Fibroblast of gingiva (primary cell): ENCODE measurements around the gene FGF1.
A peak's percentile ranks its signal among the peaks of the same experiment; 100 is the strongest.

Experiments used
- DNase-seq: peaks from one replicate; pipeline ENCODE4 v3.0.0-alpha.2; 2011; ENCODE audit warnings: low read depth

FGF1 gene

GRCh38 chr5:142641711-142642110 is 44.2 kb downstream of the FGF1 start:
- DNase-seq = no peak

DNA sequence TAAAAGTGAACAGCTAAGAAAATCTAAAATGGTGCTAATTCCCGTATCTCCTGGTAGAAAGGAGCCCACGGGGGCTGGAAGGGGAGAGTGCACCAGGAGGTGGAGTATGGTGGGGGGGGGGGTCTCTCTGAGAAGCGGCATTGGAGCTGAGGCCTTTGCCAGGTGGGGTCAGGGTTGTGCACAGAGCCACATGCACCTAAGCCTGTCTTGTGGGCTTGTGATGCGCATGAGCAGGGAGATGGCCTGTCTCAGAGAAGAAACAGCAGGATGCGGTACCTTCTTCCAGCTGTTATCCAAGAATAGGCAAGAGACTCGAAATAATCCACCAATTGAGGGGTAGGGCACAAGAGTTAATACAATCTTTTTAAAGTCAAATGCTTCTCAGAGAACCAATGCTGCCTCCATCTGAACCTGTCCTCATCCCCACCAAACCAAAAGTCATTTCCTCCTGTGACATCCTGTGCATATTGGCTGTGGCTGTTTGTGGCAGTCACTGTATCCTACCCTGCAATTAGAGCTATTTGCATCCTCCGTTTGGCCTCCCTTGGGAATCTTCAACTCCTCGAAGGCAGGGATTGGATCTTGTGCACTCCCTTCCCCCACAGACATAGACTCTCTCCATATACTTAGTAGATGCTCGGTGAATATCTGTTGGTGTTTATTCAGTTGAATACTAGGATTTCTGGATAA is 45.4 kb downstream of the FGF1 start:
- DNase-seq = no peak

DNA sequence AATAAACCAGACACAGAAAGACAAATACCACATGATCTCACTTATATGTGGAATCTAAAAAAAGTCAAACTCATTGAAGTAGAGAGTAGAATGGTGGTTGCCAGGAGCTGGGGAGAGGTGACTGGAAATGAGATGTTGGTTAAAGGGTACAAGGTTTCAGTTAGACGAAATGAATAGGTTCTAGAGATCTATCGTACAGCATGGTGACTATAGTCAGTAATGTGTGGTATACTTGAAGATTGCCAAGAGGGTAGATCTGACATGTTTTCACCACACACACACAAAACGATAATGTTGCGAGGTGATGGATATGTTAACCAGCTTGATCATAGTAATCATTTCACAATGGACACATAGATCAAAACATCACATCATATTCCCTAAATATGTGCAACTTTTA is 46.4 kb downstream of the FGF1 start:
- DNase-seq = no peak

- no peak for DNase-seq
Observed at GRCh38 chr5:142637871-142638270, 48.0 kb downstream of the FGF1 start.

DNA sequence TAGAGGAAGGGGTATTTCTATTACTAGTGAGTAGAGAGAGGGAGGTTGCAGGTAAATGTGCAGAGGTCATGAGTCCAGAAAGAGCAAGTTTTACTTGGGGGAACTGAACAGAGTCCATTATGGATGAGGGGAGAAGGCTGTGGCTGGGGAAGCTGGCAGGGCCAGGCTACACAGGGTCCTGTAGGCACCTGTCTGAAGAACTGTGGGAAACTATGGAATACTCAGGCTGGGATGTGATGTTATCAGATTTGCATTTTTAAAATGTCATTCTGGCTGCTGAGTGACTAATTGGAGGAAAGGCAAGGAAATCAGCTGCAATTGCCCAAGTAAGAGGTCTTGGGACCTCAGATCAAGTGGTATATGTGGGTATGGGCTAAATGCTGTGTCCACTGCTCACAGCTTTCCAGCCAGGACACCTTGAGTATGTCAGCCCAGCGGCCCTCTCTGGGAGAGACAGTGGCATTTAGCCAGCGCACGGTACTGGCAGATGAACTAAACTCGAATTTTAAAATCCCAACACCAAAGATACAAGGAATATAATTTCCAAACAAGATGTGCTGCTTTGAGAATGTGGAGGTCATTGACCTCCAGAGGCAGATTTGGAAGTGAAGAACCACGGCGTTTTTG is 49.1 kb downstream of the FGF1 start:
- no peak for DNase-seq

GRCh38 chr5:142636093-142636492 is 49.8 kb downstream of the FGF1 start:
- no peak for DNase-seq

DNA sequence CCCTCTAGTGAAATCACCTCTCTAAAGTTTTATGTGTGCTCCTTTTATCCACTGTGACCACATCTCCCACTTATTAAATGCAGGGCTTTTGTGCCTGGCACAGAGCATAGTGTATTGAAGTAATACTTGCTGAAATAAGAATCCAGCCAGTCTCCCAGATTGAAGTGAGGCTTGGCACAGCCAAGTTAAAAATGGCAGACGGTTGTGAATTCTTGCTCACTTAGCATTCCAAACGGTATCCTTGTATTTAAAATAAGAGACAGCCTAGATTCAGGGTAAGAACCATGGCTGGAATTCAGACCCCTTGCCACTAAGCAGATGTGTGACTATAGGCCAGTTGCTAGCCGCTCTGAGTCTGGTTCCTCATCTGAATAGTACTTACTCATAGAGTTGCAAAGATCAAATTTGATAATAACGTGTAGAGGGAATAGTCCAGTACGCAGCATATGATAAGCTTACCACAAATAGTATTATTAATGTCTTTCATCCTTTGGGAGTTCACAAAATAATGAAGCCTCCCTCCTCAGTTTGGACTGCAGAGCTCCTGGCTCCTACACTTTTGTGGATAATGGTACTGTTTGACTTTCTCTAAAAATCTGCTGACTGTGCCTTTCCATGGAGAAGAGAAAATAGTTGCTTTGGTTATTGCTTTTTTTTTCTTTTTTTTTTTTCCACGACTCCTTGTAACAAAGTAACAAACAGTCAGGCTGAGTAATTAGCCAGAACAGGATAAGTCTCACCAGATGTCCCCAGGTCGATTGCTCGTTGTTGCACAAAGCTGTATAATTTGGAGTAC is 51.5 kb downstream of the FGF1 start:
- no peak for DNase-seq

DNA sequence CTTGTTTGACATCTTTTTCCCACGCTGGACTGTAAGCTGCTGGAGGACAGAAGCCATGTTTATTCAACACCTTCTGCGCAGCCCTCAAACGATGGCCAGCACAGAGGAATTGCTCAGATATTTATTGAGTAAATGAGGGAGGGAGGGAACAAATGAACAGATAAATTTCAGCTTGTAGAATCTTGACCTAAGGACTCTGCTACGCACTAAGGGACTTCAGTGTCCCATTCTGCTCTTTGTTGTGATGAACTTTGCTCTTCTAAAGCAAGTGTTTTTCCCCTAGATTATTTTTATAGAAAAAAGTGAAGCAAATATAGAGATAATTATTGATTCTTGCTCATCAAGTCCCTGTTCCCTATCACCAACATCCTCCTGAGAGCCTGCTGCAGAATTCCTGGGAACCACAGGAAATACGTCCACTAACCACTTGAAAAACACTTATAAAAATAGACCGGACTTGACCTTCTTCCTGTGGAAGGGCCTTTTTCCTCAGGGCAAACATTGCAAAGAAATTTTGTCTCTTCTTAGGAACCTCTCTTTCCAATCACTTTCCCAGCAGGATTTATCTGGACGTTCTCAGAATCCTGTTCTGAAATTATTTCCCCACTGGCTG is 54.9 kb downstream of the FGF1 start:
- no peak for DNase-seq

- DNase-seq = no peak
Observed at GRCh38 chr5:142627383-142628217, 58.3 kb downstream of the FGF1 start.

- no peak for DNase-seq
Observed at GRCh38 chr5:142626786-142627185, 59.1 kb downstream of the FGF1 start.

DNA sequence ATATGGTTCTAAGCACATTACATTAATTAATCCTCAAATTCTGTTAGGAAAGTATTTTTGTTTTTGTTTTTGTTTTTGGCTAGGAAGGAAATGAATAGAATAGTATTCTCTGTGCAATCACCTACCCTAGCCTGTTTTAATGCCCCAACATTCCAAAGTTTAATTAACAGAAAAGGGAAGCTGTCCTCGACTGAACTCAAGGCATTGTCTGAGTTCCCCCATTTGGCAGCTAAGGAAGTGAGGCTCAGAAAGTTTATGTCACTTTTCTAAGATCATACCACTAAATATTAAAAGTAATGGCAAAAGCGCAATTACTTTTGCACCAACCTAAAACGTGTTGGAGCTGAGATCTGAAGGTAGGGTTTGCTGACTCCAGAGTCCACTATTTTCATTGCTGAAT is 59.8 kb downstream of the FGF1 start:
- DNase-seq = no peak

DNA sequence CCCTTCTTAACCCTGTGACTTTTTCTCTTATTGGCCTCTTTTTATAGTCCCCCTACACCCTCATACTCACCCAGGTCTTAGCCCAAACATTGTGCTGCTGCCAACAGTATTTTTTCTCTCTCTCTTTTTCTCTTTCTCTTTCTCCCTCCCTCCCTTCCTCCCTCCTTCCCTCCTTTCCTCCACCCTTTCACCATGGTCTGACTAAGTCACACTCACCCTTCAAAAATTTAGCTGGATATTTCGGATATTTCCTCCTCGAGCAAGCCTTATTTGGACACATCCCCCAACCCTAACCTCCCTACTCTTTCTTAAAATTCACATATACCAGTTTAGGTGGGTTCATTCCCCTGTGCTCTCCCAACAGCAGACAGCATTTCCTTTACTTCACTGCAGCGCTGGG is 64.7 kb downstream of the FGF1 start:
- peak; percentile 46 for DNase-seq

- DNase-seq = no peak
Observed at GRCh38 chr5:142619815-142620214, 66.1 kb downstream of the FGF1 start.

GRCh38 chr5:142618130-142618523 is 67.8 kb downstream of the FGF1 start:
- peak; percentile 45 for DNase-seq

DNA sequence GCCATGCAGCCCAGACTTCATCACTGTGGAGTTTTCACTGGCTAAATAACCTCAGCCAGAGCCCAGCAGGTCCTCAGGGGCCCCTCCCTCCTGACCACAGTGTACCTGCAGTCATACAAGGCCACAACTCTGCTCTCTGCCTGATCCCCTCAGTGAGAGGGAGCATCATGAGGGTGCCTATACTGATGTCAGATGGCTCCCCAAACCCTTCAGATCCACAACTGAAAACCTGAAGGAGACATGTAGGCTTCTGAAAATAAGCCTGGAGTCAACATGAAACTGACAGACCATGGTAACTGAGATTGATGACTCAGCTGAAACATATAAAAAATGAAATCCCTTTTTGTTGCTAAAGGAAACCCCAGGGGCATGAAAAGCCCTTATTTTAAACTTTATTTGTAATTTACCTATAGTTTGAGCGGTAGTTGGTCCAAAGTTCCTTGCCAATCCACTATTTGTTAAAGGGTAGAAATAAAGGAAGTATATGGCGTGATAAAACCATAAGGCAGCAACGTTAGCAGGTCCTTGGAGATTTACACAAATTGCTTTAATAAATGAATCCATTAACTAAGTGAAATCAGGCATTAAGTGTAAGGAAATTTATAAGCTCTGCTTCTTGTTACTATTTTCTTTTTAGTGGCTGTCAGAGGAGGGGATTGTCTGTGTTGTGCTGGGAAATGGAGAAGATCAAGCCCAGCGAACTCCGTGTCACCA is 68.3 kb downstream of the FGF1 start:
- no peak for DNase-seq

GRCh38 chr5:142615948-142616347 is 69.9 kb downstream of the FGF1 start:
- no peak for DNase-seq

GRCh38 chr5:142614054-142614453 is 71.8 kb downstream of the FGF1 start:
- no peak for DNase-seq

GRCh38 chr5:142613271-142613671 is 72.6 kb downstream of the FGF1 start:
- no peak for DNase-seq

DNA sequence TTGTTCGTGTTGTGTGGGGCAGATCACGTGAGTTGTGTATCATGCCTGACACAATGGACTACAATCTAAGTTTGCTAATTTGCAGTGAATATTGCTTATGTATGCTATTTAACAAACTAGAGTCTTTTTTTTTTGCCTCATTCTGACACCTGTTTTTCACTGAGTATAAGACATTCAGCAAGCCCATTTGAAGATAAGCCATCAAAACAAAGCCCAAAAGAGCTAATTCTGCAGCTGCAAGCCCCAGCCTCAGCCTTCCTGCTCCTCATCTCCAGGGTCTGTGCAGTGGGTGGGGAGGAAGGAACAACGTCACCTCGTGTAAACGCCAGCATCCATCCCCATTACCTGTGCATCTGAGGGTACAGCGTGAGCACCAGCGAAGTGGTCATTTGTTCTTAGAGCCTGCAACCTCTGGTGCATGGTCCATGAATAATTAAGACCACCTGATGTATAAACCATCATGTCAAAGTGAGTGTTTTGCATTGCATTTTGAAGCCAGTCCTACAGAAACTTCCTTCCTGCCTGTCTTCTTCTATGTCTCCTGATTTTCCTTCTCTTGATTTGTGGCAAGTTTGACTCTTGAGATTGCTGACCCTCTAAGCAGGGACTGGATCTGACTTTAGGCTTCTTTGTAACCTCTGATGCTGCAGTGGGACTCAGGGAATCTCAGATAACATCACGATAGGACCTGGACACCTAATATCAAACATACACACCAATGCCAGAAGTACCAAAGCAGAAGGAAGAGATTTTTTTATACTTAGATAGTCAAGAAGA is 73.2 kb downstream of the FGF1 start:
- no peak for DNase-seq

DNA sequence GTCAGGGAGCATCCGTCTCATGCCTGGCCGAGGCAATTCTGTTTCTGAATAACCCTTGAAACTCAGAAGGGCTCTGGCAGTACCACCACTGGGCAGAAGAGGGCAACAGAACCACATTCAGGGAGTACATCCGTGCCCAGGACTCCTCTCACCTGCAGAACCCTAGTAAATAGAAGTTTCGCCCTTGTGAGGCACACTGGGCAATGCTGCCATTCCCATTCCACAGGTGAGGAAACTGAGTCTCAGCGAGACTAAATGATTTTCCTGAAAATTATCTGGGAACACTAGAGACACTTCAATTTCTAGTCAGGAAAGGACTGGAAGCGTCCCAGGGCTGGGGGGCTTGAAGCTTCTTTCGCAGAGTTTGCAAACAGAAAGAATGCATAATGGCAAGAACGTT is 74.7 kb downstream of the FGF1 start:
- peak; percentile 47 for DNase-seq
